Mesenchymal stem cell (in vitro differentiated cells and primary cell): ENCODE data around the gene ARHGAP1.

Experiments used
- DNase-seq: peaks from one replicate; pipeline ENCODE4 v3.0.0-alpha.2; 2013
- H2AFZ ChIP-seq: one replicate; pipeline ENCODE4 v1.6.1; 2013; ENCODE audit warnings: low read depth, mild to moderate bottlenecking, control low read depth, inconsistent platforms, low read length, moderate library complexity
- H2AK5ac ChIP-seq: 2 replicates; pipeline ENCODE4 v1.6.1; 2013; ENCODE audit warnings: low read length, moderate library complexity, mild to moderate bottlenecking, inconsistent platforms; ENCODE audit not compliant: severe bottlenecking
- H2BK120ac ChIP-seq: one replicate; pipeline ENCODE4 v1.6.1; 2013; ENCODE audit warnings: low read depth, mild to moderate bottlenecking, inconsistent platforms, low read length, moderate library complexity
- H2BK12ac ChIP-seq, 2 experiments: one replicate each; pipeline ENCODE4 v1.6.1; 2013; ENCODE audit warnings: inconsistent platforms in 2 of 2, low read length in 2 of 2, mild to moderate bottlenecking in 2 of 2, moderate library complexity in 2 of 2, control low read depth in 1 of 2
- H2BK15ac ChIP-seq: one replicate; pipeline ENCODE4 v1.6.1; 2013; ENCODE audit warnings: mild to moderate bottlenecking, low read depth, inconsistent platforms; ENCODE audit not compliant: poor library complexity, severe bottlenecking
- H2BK5ac ChIP-seq: 2 replicates; pipeline ENCODE4 v1.6.1; 2013; ENCODE audit warnings: low read depth, mild to moderate bottlenecking, low read length, control low read depth, inconsistent platforms; ENCODE audit not compliant: poor library complexity, severe bottlenecking
- H3K14ac ChIP-seq, 2 experiments: one replicate each; pipeline ENCODE4 v1.6.1; 2013; ENCODE audit warnings: inconsistent platforms in 2 of 2, low read length in 2 of 2, control low read depth in 1 of 2, mild to moderate bottlenecking in 1 of 2, moderate library complexity in 1 of 2
- H3K18ac ChIP-seq, 2 experiments: one replicate each; pipeline ENCODE4 v1.6.1; 2013; ENCODE audit warnings: inconsistent platforms in 2 of 2, low read length in 2 of 2, control low read depth in 1 of 2, low read depth in 1 of 2, mild to moderate bottlenecking in 1 of 2
- H3K23ac ChIP-seq, 2 experiments: one replicate each; pipeline ENCODE4 v1.6.1; 2013; ENCODE audit warnings: inconsistent platforms in 2 of 2, low read length in 2 of 2, mild to moderate bottlenecking in 2 of 2, moderate library complexity in 2 of 2, control low read depth in 1 of 2
- H3K27ac ChIP-seq: 2 replicates; pipeline ENCODE4 v1.5.1; 2013; ENCODE audit warnings: mild to moderate bottlenecking, moderate library complexity, low read length, control low read depth, inconsistent platforms; ENCODE audit not compliant: poor library complexity, severe bottlenecking
- H3K27me3 ChIP-seq, 2 experiments: 2 replicates each; pipeline versions ENCODE4 v1.6.1 to v1.7.0; 2013; ENCODE audit warnings: low read length in 2 of 2, mild to moderate bottlenecking in 2 of 2, moderate library complexity in 2 of 2, control low read depth in 1 of 2, inconsistent platforms in 1 of 2; ENCODE audit not compliant: control insufficient read depth in 1 of 2, insufficient read depth in 1 of 2
- H3K36me3 ChIP-seq, 2 experiments: 2 replicates each; pipeline versions ENCODE4 v1.6.1 to v1.7.0; 2013; ENCODE audit warnings: low read length in 2 of 2, control low read depth in 1 of 2, inconsistent platforms in 1 of 2, low read depth in 1 of 2, mild to moderate bottlenecking in 1 of 2; ENCODE audit not compliant: insufficient read depth in 2 of 2, control insufficient read depth in 1 of 2
- H3K4ac ChIP-seq, 2 experiments: one replicate each; pipeline ENCODE4 v1.6.1; 2013; ENCODE audit warnings: inconsistent platforms in 2 of 2, low read length in 2 of 2, mild to moderate bottlenecking in 2 of 2, moderate library complexity in 2 of 2, control low read depth in 1 of 2, low read depth in 1 of 2
- H3K4me1 ChIP-seq: 2 replicates; pipeline ENCODE4 v1.6.1; 2013; ENCODE audit warnings: low read depth, low read length, control low read depth; ENCODE audit not compliant: control insufficient read depth, insufficient read depth
- H3K4me2 ChIP-seq: 2 replicates; pipeline ENCODE4 v1.6.1; 2013; ENCODE audit warnings: low read length, mild to moderate bottlenecking, inconsistent platforms; ENCODE audit not compliant: poor library complexity, severe bottlenecking
- H3K4me3 ChIP-seq, 2 experiments: 2 replicates each; pipeline versions ENCODE4 v1.5.1 to v1.7.0; 2013; ENCODE audit warnings: low read length in 2 of 2, mild to moderate bottlenecking in 2 of 2, control low read depth in 1 of 2, low read depth in 1 of 2; ENCODE audit not compliant: insufficient read depth in 1 of 2
- H3K79me1 ChIP-seq: replicated peaks from 2 replicates; pipeline ENCODE4 v1.6.1; 2013; ENCODE audit warnings: mild to moderate bottlenecking, control low read depth, low read length, inconsistent platforms; ENCODE audit not compliant: poor library complexity, severe bottlenecking
- H3K9ac ChIP-seq: 2 replicates; pipeline ENCODE4 v1.7.0; 2013; ENCODE audit warnings: mild to moderate bottlenecking, low read length, moderate library complexity
- H3K9me3 ChIP-seq: 2 replicates; pipeline ENCODE4 v1.7.0; 2013; ENCODE audit warnings: mild to moderate bottlenecking, low read length; ENCODE audit not compliant: control insufficient read depth
- H4K8ac ChIP-seq: one replicate; pipeline ENCODE4 v1.6.1; 2013; ENCODE audit warnings: inconsistent platforms, mild to moderate bottlenecking, low read length, moderate library complexity
- H4K91ac ChIP-seq: one replicate; pipeline ENCODE4 v1.6.1; 2013; ENCODE audit warnings: mild to moderate bottlenecking, low read length, inconsistent platforms
- WGBS: methylation state at CpG from one replicate; pipeline ENCODE4 v1.1.7; 2013; ENCODE audit warnings: mixed read lengths; 5-methylcytosine and 5-hydroxymethylcytosine counted together

The ARHGAP1 gene

DNA sequence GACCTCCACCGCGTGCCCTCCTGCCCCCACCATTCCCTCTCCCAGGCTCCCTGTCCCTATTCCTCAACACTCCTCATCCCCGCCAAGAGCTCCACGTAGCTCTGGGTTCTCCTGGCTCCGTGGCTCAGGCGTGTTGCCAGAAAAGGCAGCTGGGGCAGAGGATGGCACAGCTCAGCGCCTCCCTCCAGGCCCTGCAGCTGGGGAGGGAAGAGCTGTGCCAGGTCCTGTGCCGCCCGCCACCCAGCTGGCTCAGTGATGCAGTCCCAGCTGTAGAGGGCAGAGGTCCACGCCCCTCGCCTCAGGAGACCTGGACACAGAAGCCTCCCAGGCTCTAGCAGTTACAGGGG is 4.2 kb downstream of the ARHGAP1 start:
- no peak for DNase-seq
- Histone ChIP-seq H3K9me3 (no peaks in the 10 kb centered on the region), H3K27me3 (no peaks in the 10 kb centered on the region), H2AK5ac (no peak overlapping the region), H3K9ac (no peak overlapping the region), H3K4me3 (no peak overlapping the region), H3K23ac (no peak overlapping the region), H3K4me1 (peaks cover 53% of the 10 kb centered on the region), H3K14ac (no peak overlapping the region), H3K4ac (no peak overlapping the region), H2BK12ac (no peak overlapping the region), H4K8ac (no peak overlapping the region), H3K18ac (no peak overlapping the region), H2BK5ac (no peak overlapping the region), H3K27ac (peak overlapping the region; percentile 18), H2BK120ac (no peak overlapping the region), H2AFZ (no peak overlapping the region), H3K4me2 (no peak overlapping the region), H3K79me1 (peaks cover 7% of the 10 kb centered on the region), H2BK15ac (no peak overlapping the region), H4K91ac (no peak overlapping the region), H3K36me3 (peaks cover 40 to 57% of the 10 kb centered on the region in 2 experiments)
- WGBS = 99% methylated on average over 11 of the region's 11 CpGs

DNA sequence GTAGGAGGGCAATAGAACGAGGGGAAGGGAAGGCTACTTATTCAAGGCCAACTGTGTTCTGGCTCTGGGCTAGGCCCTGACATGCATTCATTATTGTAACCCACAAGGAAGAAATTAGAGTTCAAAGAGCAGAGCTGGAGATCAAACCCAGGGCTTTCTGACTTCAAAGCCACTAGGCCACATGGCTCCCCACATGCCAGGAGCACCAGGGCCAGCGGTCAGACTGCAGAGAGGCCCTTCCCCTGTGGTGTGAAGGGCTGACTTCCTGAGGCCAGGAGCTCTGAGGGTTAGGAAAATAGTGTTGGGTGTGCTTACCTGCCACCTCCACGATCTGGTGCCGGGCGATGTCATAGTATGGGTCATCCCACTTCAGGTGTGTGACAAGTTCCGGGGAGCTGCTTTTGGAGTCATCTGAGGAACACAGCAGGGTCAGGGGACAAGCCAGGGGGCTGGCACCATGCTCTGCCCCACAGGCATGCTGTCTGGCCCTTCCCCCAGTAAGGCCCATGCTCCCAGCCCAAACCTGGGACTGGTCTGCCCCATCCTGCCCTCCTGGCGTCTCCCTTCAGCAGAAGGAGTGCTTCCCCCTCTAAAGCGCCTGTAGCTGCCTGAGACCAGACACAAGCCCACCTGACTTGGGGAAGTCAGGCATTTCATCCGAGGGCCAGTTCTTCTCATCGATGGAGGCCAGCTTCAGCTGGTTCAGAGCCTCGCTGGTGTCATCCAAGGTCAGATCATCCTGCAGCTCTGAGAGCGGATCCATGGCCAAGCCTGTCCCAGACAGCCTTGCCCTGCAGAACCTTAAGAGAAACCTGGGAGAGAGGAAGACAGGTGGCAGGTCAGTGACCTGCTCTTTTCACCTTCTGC is 4.8 kb downstream of the ARHGAP1 start:
- H3K36me3 ChIP-seq = peaks cover 46 to 63% of the 10 kb centered on the region in 2 experiments
- H2BK12ac ChIP-seq = no peak overlapping the region
- no peak overlapping the region for H4K8ac ChIP-seq
- peaks cover 53% of the 10 kb centered on the region for H3K4me1 ChIP-seq
- peaks cover 11% of the 10 kb centered on the region for H3K79me1 ChIP-seq
- no peak overlapping the region for H2AFZ ChIP-seq
- 95% methylated on average over 12 of the region's 12 CpGs for WGBS
- H3K14ac ChIP-seq = no peak overlapping the region
- H4K91ac ChIP-seq = no peak overlapping the region
- H3K9ac ChIP-seq = peak overlapping the region; percentile 66
- no peaks in the 10 kb centered on the region for H3K27me3 ChIP-seq
- H3K9me3 ChIP-seq = no peaks in the 10 kb centered on the region
- DNase-seq = no peak
- H2BK15ac ChIP-seq = no peak overlapping the region
- no peak overlapping the region for H2BK5ac ChIP-seq
- no peak overlapping the region for H3K4ac ChIP-seq
- no peak overlapping the region for H3K18ac ChIP-seq
- H3K4me3 ChIP-seq = no peak overlapping the region
- H3K23ac ChIP-seq = no peak overlapping the region
- peak overlapping the region; percentile 92 for H3K27ac ChIP-seq
- no peak overlapping the region for H2BK120ac ChIP-seq
- H3K4me2 ChIP-seq = no peak overlapping the region
- peak overlapping the region; percentile 97 for H2AK5ac ChIP-seq

DNA sequence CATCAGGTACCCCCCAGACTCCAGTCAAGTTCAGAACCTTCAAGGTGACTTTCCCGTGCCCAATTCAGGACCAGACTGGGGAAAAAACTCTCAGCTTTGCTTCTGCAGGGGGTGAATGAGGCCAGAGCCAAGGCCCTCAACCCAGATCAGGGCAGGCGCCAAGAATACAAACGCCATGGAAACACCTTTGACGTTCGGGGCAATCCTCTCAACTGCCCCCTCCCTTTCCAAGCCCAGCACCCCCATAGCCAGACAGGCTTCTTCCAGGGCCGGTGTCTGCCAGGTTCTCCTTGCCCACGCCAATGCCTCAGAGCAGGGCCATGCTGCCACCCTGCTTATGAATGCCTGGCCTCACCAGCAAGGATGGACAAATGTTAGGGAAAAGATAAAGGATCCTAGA is 5.8 kb downstream of the ARHGAP1 start:
- peaks cover 13% of the 10 kb centered on the region for H3K79me1 ChIP-seq
- no peaks in the 10 kb centered on the region for H3K9me3 ChIP-seq
- no peaks in the 10 kb centered on the region for H3K27me3 ChIP-seq
- H3K23ac ChIP-seq = no peak overlapping the region
- H3K36me3 ChIP-seq = peaks cover 49 to 66% of the 10 kb centered on the region in 2 experiments
- H2BK120ac ChIP-seq = no peak overlapping the region
- H2BK15ac ChIP-seq = no peak overlapping the region
- no peak overlapping the region for H4K8ac ChIP-seq
- peak overlapping the region; percentile 92 for H3K27ac ChIP-seq
- WGBS = 91% methylated on average over 7 of the region's 7 CpGs
- peaks cover 53% of the 10 kb centered on the region for H3K4me1 ChIP-seq
- H2AFZ ChIP-seq = no peak overlapping the region
- H3K4me2 ChIP-seq = peak overlapping the region; percentile 45
- no peak overlapping the region for H3K18ac ChIP-seq
- no peak for DNase-seq
- peak overlapping the region; percentile 66 for H3K9ac ChIP-seq
- H3K14ac ChIP-seq = no peak overlapping the region
- no peak overlapping the region for H2BK12ac ChIP-seq
- no peak overlapping the region for H3K4me3 ChIP-seq
- no peak overlapping the region for H4K91ac ChIP-seq
- H3K4ac ChIP-seq = no peak overlapping the region
- H2BK5ac ChIP-seq = peak overlapping the region; percentile 95
- peak overlapping the region; percentile 97 for H2AK5ac ChIP-seq

DNA sequence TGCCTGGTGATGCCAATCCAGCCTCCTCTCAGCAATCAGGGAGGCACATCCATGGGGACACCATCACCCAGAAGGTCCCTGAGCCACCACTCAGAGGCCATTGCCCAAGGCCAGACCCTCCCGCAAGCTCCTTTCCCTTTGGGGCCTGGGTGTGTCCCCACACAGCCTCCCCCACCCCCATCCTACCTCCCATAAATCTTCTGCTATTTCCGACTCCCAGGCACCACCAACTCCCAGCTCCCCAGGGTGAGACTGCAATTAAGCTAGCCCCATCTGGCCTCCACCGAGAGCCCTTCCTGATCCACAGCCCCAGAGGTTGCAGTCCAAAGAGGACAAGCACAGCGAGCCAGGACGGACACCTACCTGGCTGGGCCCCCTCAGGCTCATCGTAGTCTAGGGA is 6.3 kb downstream of the ARHGAP1 start:
- Histone ChIP-seq H3K14ac (no peak overlapping the region), H3K27ac (peak overlapping the region; percentile 92), H4K91ac (no peak overlapping the region), H3K4me2 (peak overlapping the region; percentile 45), H2BK5ac (peak overlapping the region; percentile 95), H2BK120ac (no peak overlapping the region), H3K4me3 (no peak overlapping the region), H3K4me1 (peaks cover 50% of the 10 kb centered on the region), H4K8ac (no peak overlapping the region), H2BK15ac (no peak overlapping the region), H3K36me3 (peaks cover 49 to 67% of the 10 kb centered on the region in 2 experiments), H2AK5ac (peak overlapping the region; percentile 97), H3K18ac (no peak overlapping the region), H3K23ac (no peak overlapping the region), H2BK12ac (no peak overlapping the region), H3K79me1 (peaks cover 15% of the 10 kb centered on the region), H2AFZ (no peak overlapping the region), H3K27me3 (no peaks in the 10 kb centered on the region), H3K9me3 (no peaks in the 10 kb centered on the region), H3K4ac (peak overlapping the region in 1 of 2 experiments; percentile 20), H3K9ac (peak overlapping the region; percentile 66)
- DNase-seq = no peak
- 97% methylated on average over 6 of the region's 6 CpGs for WGBS
